T-helper 2 cell (primary cell): ENCODE data around the gene SAC3D1.

Experiments
- DNase-seq, 5 experiments: peaks; one replicate each; pipeline versions ENCODE4 v3.0.0 to v3.0.0-alpha.2; 2012 to 2022

Gene SAC3D1

DNA sequence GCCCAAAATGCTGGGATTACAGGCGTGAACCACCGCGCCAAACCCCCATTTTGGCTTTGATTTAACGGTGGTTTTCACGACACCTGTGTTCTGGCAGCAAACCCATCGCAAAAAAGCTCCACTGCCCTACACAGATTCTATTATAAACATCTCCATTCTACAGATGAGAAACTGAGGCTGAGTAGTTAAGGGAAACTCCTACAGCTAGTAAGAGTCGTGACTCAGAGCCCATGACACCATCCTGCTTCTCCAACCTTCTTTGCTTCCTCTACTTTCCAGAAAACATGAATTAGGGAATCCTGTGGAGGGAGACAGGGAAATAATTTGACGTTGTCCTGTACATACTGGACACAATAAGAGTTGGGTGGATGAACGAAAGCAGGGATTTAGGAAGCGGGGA is 14.2 kb upstream of the SAC3D1 start:
- no peak for DNase-seq

DNA sequence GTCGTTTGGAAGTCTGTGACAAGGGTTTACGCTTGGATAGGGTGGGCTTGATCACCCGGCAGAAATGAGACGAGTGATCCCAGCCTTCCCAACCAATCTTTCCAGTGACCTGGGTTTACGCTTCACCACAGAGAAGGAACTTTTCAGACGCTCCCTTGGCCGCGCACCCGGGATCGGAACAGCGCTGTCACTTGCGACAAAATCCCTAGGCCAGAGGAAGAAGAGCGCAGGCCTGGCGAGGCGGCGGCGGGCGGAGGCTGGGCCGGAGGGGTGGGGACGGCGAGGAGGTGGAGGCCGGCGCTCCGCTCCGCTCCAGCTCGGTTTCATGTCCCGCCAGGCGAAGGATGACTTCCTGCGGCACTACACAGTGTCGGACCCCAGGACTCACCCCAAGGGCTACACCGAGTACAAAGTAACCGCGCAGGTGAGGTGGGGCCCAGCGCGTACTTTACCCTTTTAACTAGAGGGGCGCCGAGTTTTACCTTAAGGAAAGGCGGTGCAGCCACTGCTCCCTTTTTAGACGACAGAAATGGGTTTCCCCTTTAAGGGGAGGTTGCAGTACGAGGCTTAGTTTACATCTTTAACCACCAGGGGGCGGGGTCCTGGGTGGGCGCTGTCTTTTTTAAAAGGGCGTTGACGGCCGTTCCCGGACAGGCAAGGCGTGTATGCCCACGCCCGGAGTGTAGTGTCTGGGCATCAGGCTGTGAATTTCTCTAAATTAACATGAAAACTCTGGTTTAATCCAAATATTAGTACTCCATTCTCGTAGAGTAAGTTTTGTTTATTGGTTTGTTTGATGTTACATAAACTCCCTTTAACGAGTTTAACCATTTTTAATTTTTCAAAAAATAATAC is 13.6 kb upstream of the SAC3D1 start, which contains the start of gene SNX15:
TSS of gene SNX15 (plus strand) at position 227 of the 855 bp plus-strand sequence. CDS start at position 326, 99 bp downstream.
- DNase-seq, result peak; percentile 72 to 97 (median 84)

GRCh38 chr11:65032216-65032615 is 8.8 kb upstream of the SAC3D1 start:
- no peak for DNase-seq

DNA sequence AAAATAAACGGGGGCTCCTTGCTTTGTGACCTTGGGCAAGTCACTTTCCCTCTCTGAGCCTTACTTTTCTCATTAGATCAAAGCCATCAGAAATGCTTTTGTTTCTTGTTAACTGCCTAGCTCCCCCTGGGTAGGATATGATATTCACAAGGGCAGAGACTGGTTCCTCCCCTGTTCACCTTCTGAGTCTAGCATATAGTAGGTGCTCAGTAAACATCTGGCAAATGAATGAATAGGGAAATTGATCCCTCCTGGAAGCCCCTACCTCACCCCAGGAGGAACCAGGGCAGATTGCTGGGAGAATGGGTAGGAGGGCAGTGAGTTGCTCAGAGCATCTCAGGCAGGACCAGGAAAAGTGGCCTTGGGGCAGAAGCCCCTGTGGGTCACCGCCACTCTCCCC is 6.6 kb upstream of the SAC3D1 start:
- DNase-seq, result no peak

DNA sequence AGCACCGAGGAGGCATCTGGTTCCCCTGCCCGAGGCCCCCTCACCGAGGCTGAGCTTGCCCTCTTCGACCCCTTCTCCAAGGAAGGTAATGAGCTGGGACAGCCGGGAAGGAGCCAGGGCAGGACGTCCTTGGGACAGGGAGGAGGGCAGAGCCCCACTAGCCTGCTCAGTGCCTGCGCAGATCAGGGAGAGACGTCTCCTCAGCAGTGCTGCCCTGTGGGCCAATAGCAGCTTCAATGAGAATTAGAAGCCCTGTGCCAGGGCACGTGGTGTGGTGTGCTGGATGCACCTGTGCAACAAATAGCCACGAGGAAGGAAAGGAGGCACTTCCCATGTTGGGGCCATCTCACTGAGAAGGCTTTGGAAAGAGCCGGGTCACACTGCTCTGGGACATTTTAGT is 5.4 kb upstream of the SAC3D1 start:
- no peak for DNase-seq

DNA sequence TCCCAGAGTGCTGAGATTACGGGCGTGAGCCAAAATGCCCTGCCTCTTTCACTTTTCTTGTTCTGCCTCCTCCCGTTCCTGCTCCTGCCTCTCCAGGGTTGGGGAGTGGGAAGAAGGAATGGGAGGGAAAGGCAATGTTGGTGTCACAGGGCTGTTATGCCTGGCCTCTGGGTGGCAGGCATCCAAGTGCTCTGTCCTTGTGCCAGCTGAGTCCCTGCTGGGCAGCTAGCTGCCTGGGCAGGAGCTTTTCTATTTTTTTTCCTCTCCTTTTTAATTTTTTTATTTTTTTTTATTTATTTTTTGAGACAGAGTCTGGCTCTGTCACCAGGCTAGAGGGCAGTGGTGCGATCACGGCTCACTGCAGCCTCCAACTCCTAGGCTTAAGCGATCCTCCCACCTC is 4.1 kb upstream of the SAC3D1 start:
- DNase-seq, result no peak

DNA sequence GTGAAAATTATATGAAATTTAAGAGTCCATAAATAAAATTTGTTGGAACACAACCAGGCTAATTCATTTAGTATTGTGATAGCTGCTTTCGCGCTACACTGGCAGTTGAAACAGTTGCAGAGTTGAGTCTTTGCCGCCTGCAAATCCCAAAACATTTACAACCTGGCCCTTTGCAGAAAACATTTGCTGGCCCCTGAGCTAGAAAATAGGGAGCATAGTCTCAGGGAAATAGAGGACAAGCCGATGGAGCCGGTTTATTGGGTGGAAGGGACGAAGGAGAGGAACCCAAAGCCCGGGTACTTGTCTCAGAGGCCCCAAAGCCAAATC is 527 bp upstream of the SAC3D1 start:
- DNase-seq, result no peak

DNA sequence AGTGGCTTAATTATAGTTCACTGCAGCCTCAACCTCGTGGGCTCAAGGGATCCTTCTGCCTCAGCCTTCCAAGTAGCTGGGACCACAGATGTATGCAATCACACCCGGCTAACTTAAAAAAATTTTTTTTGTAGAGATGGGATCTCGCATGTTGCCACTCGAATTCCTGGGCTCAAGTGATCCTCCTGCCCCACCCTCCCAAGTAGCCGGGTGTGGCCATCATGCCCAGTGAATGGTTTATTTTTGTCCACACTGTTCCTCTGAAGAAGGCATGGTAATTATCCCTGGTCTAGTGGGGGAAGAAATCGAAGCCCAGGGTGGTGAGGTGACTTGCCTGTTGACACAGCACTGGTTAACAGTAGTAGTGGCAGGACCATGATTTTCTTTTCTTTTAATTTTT is 1.9 kb downstream of the SAC3D1 start:
- no peak for DNase-seq

DNA sequence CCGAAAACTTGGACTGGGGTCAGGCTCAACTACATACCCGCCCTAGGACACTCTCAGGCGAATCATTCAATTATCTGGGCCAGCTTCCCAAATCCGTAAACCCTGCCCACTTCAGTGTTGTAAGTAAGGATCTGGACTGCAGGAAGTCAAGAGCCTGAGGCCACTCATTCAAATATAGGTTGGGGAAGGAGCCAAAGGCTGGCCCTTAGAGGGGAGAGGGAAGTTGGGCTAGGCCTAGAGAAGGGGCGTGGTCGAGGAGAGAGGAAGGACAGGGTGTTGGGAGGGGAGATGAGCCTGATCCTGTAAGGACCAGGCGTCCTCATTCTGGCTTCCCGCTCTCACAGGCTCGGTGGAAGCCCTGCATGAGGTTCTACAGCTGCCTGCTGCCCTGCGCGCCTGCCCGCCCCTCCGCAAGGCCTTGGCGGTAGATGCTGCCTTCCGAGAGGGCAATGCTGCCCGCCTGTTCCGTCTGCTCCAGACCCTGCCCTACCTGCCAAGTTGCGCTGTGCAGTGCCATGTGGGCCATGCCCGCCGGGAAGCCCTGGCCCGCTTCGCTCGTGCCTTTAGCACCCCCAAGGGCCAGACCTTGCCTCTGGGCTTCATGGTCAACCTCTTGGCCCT is 3.0 kb downstream of the SAC3D1 start:
- no peak for DNase-seq

- no peak for DNase-seq
Observed at GRCh38 chr11:65045061-65045460, 4.1 kb downstream of the SAC3D1 start.

- no peak for DNase-seq
Observed at GRCh38 chr11:65045728-65046127, 4.7 kb downstream of the SAC3D1 start.

- DNase-seq, result peak in 2 of 5 experiments; percentile 13 to 30
Observed at GRCh38 chr11:65047581-65048422, 6.8 kb downstream of the SAC3D1 start.

GRCh38 chr11:65051398-65051858 is 10.4 kb downstream of the SAC3D1 start:
- DNase-seq, result no peak

GRCh38 chr11:65053827-65054508 is 13.0 kb downstream of the SAC3D1 start:
- peak in 1 of 5 experiments; percentile 4 for DNase-seq

DNA sequence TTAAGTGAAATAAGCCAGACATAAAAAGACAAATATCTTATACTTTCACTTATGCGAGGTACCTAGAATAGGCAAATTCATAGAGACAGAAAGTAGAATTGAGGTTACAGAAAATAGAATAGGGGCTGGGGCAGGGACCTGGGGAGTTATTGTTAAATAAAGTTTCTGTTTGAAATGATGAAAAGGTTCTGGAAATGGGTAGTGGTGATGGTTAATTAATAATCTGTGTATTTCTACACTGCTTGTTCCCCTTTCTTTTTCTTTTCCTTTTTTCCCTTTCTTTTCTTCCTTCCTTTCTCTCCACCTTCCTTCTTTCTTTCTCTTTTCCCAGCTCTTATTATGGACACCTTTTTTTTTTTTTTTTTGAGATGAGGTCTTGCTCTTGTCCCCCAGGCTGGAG is 14.5 kb downstream of the SAC3D1 start:
- no peak for DNase-seq

DNA sequence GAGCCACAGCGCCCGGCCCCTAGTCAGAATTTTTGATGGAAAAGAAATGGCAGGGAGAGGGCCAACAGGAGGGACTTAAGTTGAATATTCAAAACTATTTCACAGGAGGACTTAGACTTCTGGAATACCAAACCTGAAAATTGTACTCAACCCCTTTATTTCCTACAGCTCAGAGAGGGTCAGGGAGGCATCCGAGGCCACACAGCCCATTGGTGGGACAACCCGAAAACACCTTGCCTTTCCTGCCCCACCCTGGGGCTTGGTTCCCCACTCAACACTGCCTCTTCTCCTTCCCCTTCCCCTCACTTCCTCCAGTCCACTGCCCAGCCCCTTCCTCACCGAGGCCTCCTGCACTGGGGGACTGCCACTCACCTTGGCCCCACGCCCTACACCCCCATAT is 16.0 kb downstream of the SAC3D1 start:
- DNase-seq, result no peak

DNA sequence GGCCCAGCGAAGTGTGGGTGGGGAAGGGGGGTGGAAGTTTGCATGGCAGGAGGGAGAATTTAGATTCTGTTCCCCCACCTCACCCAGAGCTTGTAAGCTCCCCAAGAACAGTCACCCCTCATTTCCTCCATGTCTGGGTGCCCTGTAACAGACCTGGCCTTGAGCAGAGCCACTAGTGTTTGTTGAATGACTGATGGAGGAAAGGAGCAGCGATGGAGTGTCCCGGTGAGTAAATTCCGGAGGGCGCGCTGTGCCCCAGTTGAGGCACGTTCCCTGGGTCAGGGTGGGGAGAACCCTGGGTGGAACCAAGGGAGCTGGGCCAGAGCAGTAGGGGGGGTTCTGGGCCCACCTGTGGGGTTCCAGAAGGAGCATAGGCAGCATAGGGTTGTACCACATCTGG is 16.5 kb downstream of the SAC3D1 start:
- DNase-seq, result no peak

- DNase-seq, result no peak
Observed at GRCh38 chr11:65058012-65058411, 17.0 kb downstream of the SAC3D1 start.

DNA sequence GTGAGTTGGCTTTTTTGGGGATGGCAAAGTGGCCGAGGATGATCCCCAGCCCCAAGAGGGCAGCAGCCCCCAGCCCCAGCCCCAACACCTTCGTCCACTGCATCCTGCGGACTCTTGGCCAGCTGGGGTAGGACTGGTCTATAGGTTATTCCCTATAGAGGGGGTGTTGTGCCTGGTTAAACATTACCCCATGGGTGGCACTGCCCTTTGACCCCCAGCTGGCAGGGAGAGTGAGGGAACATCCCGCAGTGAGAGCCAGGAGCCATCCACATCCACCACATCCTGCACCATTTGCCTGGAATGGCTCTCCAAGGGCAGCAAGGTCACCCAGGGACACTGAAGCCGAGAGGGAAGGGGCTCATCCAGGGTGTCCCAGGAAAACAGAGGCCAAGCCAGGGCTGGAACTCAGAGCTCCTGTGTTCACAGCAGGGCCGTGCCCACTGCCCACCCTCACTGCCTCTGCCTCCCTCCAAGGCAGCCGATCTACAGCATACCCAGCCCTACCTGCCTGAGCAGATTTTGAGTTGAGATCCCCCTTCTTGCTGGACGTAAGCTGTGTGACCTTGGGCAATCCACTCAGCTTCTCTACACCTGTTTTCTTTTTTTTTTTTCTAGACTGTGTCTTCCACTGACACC is 17.5 kb downstream of the SAC3D1 start, which contains the start of gene NAALADL1:
TSS of gene NAALADL1 (minus strand) at position 135 of the 636 bp plus-strand sequence. CDS start at position 103, 32 bp downstream.
- no peak for DNase-seq

GRCh38 chr11:65059523-65059922 is 18.5 kb downstream of the SAC3D1 start:
- no peak for DNase-seq

- DNase-seq, result peak in 1 of 5 experiments; percentile 49
Observed at GRCh38 chr11:65059959-65060824, 19.2 kb downstream of the SAC3D1 start.
